GM12892 (cell line): ENCODE results near the gene EIF3B.
"Not testable (repeated sequence)": the region's sequence is repeated elsewhere in the genome, so short reads cannot be mapped to it uniquely, and the experiment has no call there.

Source experiments
- POLR2A ChIP-seq: IDR thresholded peaks from 2 replicates; pipeline ENCODE4 v1.6.1; 2011; ENCODE audit warnings: low read depth, low read length, control low read depth
- POLR2AphosphoS5 ChIP-seq: IDR thresholded peaks from 2 replicates; pipeline ENCODE4 v1.6.1; 2011; ENCODE audit warnings: low read depth, low read length, control low read depth

DNA sequence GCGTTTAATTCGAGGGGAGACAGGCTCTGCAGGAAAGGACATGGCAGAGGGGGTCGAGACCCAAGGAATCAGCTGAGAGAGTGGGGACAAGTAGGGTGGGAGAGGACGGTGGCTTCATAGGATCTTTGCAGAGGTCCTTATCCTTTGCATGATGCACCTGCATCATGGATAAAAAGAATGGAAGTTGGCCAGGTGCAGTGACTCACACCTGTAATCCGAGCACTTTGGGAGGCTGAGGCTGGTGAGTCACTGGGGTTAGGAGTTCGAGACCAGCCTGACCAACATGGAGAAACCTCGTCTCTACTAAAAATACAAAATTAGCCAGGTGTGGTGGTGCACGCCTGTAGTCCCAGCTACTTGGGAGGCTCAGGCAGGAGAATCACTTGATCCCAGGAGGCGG, 31.5 kb downstream of the EIF3B start:
- TF ChIP-seq POLR2AphosphoS5, POLR2A: not testable (repeated sequence)
